GM15510 (cell line): ENCODE measurements around the gene TMC2.

ENCODE experiments used
- POLR2A ChIP-seq: IDR thresholded peaks from 3 replicates; pipeline ENCODE4 v1.6.1; 2011; ENCODE audit warnings: borderline replicate concordance; ENCODE audit not compliant: insufficient read length; ENCODE audit errors: extremely low read depth

The TMC2 gene

DNA sequence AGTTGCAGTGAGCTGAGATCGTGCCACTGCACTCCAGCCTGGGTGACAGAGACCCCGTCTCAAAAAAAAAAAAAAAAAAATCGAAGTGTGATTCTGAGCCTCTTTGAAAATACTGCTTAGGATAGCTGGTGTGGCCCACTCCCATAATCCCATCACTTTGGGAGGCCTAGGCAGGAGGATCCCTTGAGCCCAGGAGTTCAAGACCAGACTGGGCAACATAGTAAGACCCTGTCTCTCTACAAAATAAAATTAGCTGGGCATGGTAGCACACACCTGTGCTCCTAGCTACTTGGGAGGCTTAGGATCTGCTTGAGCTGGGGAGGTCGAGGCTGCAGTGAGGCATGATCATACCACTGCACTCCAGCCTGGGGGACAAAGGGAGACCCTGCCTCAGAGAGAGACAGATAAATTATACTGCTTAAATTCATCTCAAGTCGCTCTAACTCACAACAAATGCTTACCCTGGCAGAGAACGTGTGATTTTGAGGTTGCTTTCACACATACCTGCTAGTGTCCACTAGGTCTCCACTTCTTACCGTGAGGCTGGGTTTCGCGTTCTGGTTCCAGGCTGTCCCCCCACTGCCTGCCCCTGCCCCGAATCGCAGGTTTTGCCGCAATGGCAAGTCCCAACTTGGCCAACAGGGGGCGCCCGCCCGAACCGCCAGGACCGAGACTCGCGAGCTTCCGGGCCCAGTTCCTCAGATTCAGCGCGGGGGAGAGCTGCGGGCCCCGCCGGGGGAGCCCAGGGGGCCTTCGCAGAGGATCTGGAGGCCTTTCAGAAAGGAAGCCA is 12.3 kb upstream of the TMC2 start:
- TF ChIP-seq POLR2A = peak; percentile 54

DNA sequence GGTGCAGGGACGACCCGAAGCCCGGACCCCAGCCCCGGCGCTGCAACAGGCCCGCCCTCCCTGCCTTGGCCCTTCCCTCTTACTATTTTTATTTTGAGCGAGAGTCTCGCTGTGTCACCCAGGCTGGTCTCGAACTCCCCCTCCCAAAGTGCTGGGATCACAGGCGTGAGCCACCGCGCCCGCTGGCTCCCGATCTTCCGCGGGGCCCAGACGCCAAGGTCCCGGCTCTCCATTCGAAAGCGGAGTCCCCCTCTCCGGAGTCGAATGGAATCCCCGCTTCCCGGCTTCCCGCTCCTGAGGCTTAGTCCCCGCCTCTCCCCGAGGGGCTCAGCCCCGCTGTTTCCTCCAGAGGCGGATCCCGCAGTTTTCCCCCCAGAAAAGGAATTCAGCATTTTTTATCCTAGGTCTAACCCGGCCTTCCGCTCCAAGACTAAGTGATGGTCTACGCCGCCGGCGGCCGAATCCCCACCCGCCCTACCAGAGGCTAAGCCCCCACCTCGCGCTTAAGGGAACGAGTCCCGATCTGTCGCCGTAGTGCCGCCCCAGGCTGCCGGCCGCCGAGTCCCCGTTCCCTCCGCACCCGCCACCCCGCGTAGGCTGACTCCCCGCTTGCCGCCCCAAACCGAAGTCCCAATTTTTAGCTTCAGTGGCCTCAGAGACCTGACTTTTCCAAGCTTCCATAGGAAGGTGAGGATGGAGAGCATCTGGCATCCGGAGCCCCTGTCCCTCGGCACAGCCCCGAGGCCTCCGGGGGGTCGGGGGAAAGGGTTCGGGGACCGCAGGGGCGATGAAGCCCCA is 11.5 kb upstream of the TMC2 start:
- TF ChIP-seq POLR2A = no peak

DNA sequence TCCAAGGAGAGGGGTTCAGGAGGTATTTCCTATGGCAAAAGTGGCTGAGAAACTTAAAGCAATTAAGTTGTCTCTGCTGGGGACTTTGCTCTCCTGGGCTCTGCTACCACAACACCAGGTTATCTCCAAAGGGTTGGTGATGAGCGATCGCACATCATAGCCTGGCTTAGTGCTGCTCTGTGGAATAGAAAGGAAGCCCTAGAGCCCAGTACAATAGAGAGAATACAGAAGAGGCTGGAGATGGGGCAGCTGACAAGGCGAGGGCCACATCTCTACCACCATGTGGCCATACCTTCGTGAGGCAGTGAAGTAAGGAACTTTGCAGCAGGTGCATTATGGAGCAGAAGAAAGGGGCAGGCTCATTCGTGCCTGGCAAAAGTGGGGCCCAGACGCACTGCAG is 8.6 kb upstream of the TMC2 start:
- TF ChIP-seq POLR2A = no peak

DNA sequence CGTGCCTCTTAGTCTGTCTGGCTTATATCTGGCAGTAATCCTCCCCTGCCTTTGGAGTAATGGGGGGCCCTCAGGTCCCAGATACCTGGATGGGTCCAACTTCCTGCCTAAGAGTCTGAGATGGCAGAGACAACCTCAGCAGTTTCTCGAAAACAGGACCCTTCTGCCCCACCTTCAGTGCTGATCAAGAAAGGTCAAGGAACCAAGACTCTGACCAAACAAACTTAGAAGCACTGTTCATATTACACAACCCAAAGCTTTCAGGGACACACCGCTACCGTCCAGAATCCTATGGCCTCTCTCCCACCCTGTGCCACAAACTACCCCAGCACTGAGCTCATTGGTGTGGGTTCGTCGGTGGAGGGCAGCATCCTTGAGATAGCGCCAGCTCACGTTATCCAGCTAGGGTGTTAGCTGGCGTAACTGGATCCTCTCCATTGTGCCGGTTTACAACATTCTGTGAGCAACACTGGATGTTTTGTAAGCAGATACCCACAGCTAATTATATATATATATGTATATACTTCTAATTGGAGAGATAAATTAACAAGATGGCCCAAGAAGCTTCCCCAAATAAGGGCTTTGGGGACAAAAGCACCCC is 7.6 kb upstream of the TMC2 start:
- TF ChIP-seq POLR2A = no peak

DNA sequence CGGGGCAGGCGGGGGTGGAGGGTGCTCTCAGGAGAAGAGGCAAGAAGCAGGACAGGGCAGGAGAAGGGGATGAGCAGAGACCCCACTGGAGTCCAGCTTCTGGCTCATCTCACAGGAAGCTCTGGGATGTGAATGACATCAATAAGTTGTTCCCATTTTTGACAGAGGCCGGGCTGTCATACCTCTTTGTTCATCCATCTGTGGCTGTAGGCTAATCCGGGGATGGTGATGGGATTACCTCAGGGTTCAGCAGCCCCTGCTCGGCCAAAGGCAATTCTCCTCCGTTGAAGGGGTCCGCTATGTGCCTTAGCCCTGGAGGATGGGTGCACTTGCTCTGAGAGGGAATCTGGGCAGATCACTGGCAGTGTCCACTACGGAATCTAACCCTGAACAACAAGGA is 3.3 kb upstream of the TMC2 start:
- no peak for TF ChIP-seq POLR2A

DNA sequence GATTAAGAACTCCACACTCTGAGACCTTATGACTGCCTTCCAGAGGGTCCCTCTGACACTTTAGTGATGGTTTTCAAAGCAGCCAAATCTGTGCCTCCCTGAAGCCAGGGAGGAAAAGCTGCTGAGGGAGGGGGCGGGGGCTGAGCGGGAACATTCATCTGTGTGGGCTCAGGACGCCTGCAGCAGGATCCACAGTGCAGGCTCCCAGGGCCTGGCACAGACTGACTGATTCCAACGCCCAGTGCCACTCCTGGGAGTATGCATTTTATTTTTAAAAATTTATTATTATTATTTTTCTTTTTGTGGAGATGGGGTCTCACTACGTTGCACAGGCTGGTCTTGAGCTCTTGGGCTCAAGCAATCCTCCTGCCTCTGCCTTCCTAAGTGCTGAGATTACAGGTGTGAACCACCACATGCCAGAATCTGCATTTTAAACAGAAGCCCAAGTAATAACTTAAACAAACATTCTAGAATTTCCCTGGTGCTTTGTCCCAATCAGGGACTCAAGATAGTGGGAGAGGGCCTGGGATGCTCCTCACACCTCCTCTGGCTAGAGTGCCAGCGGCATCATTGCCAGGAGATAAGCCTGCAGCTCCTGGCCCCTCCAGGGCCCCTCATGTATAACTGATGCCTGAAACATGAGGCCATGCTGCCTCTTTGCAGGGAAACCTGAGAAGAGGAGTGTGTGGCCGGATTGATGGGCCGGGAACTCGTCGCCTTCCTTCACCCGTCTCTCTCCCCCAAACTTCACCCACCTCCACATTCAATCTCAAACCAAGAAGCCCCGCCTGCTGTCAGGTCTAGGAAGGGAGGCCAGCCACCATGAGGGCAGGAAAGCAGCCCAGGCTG is 438 bp upstream of the TMC2 start:
- no peak for TF ChIP-seq POLR2A

DNA sequence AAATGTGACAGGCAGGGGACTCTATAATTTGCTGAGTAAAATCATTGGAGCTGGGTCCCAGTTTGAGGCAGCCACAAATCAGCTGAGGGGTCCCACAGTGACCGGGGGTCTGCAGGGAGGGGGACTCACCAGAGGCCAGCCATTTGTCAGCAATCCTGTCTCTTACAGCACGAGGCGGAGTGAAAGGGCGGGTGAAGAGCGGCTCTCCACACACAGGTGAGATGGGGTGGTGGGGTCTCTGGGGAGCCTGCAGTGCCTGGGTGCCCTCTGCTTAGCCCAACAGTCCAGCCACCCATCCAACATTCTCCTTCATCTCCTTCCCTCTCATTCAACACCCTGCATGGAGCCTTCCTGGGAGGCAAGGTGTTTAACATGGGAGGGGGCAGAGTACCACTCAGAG is 728 bp downstream of the TMC2 start:
- no peak for TF ChIP-seq POLR2A

DNA sequence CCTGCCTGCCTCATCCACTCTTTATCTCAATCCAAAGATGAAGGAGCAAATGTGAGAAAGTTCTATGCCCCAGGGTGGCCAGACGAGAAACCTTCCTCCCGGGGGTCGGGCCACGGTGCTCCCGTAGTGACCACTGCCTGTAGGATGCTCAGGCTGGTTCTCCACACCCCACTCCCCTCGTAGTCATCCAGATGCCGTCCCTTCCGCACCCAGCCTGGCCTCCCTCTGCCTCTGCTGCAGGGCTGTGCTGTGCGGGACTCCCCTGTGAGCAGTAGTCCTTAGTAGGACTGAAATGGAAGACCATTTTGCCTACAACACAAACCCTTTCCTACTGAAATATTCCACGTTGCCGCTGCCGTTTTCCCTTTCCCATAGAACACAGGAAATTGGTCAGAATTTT is 2.0 kb downstream of the TMC2 start:
- TF ChIP-seq POLR2A = no peak

DNA sequence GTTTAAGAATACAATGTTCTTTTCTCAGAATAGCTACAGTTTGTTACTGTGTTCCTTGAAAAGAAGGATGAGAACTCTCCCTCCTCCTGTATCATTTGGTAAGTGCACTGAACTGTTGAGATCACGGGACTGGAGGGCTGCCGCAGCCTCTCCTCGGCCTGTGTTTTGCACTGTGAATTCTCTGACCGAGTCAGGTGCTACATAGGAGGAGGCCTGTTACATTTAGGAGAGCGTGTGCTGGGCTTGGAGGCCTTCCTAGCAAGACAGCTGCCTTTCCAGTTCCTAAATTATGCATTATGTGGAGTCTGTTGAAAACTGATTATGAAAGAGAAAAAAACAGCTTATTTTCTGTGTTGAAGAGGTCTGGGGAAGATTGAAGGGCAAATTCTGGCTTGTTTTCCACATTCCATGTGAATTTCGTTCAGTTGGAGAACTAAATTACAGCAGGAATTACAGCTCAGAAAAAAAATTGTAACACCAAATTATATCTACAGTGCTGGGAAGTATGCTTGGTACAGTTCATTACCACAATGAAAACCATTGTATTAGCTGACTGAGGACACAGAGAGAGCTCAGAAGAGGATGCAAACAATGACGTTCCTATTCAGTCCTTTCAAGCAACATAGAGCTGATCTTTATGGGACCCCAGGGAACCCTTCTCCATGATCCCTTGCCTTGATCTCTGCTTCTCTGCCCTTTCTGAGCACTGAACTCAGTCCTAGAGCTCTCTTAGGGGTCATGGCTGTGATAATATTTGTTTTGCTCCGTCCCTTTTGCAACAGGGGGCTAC is 2.8 kb downstream of the TMC2 start:
- TF ChIP-seq POLR2A = no peak

DNA sequence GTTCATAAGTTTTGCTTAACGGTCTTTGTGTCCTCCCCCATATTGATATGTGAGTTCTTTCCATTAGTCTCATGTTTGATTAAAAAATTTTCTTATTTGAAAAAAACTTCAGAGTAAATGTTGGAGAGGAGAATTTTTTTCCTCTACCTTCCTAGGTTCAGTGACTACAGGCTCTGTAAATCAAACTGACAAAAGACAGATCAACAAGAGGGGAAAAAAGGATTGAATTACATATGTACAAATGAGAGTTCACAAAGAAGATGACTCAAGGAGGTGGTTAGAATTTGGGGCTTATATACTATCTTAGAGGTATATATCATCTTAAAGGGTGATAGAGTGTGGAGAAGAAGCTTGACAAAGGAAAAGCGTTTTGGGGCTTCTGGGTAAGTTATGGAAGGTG is 5.6 kb downstream of the TMC2 start:
- no peak for TF ChIP-seq POLR2A

DNA sequence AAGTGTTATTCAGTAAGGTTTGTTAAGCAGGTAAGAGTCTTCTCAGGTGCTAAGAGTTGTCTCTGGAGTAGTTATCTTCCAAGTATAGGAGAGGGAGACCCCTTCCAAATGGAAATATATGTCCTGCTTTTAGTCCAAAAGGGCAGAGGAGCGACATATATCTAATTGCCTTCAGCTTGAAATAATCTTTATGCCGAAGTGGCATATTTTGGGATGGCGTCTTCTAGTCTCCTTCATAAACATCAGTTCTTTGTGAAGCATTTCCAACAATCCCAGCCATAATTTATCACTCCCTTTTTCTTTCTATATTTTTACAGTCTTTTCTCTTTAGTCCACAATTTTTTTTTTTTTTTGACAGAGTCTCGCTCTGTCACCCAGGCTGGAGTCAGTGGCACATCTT is 6.0 kb downstream of the TMC2 start:
- no peak for TF ChIP-seq POLR2A

DNA sequence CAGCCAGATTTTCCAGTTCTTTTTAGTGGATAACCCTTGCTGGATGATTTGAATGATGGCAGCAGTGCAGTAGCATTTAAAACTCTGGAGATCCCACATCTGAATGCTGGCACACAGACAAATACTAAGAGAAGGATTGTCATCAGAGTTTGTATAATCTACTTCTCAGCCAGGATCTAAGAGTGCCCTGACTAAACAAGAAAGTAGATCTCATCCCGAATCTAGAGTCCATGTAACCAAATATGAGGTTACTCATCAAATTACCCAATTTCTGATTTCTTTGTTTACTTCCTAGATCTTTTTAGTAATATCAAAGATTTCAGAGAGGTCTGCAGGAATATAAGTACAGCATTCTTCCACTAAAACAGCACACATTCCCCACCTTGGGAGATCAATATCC is 7.8 kb downstream of the TMC2 start:
- no peak for TF ChIP-seq POLR2A

DNA sequence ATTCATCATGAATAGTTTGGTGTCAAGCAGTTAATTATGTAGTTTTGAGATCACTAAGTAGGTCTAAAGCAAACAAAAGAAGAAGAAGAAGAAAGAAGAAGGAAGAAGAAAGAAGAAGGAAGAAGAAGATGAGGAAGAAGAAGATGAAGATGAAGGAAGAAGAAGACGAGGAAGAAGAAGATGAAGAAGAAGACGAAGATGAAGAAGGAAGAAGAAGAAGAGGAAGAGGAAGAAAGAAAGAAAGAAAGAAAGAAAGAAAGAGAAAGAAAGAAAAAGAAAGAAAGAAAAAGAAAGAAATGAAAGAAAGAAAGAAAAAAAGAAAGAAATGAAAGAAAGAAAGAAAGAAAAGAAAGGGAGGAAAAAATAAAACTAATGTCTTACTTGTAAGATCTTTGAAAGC is 9.2 kb downstream of the TMC2 start:
- TF ChIP-seq POLR2A = no peak
